Neural cell (in vitro differentiated cells): ENCODE results near the gene SFT2D2. TPM values are rescaled to one million over a fixed set of nuclear protein-coding genes. Genes with fewer than 3 reads are reported as not detected.
"Not testable (repeated sequence)": the region's sequence is repeated elsewhere in the genome, so short reads cannot be mapped to it uniquely, and the experiment has no call there.

Source experiments
- H2AFZ ChIP-seq: fragments of 200-600, 300-800 bp; sonication (generic), shearing (Covaris generic); 2 replicates; pipeline ENCODE4 v1.6.0; 2014; ENCODE audit warnings: low read depth, mild to moderate bottlenecking, antibody characterized with exemption, low read length, moderate library complexity
- H3F3A ChIP-seq: fragments of 200-600 bp; shearing (Covaris generic); 2 replicates; pipeline ENCODE4 v1.6.1; 2016; ENCODE audit warnings: mild to moderate bottlenecking, moderate library complexity, mixed read lengths, antibody characterized with exemption, low read length; ENCODE audit not compliant: insufficient read depth, poor library complexity, severe bottlenecking
- H3K27ac ChIP-seq: fragments of 200-600, 300-800 bp; sonication (generic), shearing (Covaris generic); 2 replicates; pipeline ENCODE4 v1.5.1; 2014; ENCODE audit warnings: mild to moderate bottlenecking, low read length, moderate library complexity
- H3K27me3 ChIP-seq: fragments of 300-800, 200-600 bp; sonication (generic), shearing (Covaris generic); 2 replicates; pipeline ENCODE4 v1.6.0; 2014; ENCODE audit warnings: mild to moderate bottlenecking, low read depth, low read length, moderate library complexity; ENCODE audit not compliant: insufficient read depth
- H3K36me3 ChIP-seq: fragments of 300-800, 200-600 bp; sonication (generic), shearing (Covaris generic); 2 replicates; pipeline ENCODE4 v1.5.1; 2014; ENCODE audit warnings: mild to moderate bottlenecking, antibody characterized with exemption, low read length, moderate library complexity; ENCODE audit not compliant: insufficient read depth
- H3K4me2 ChIP-seq: fragments of 300-800, 200-600 bp; sonication (generic), shearing (Covaris generic); 2 replicates; pipeline ENCODE4 v1.6.0; 2014; ENCODE audit warnings: mild to moderate bottlenecking, low read length
- H3K4me3 ChIP-seq: fragments of 300-800, 200-600 bp; sonication (generic), shearing (Covaris generic); 2 replicates; pipeline ENCODE4 v1.5.1; 2014; ENCODE audit warnings: mild to moderate bottlenecking, low read length, moderate library complexity
- H3K79me2 ChIP-seq: fragments of 200-600 bp; shearing (Covaris generic); replicated peaks from 2 replicates; pipeline ENCODE4 v1.6.0; 2014; ENCODE audit warnings: mild to moderate bottlenecking, low read length, moderate library complexity; ENCODE audit not compliant: insufficient read depth
- H3K9ac ChIP-seq: fragments of 300-800, 200-600 bp; sonication (generic), shearing (Covaris generic); 2 replicates; pipeline ENCODE4 v1.6.1; 2016; ENCODE audit warnings: mild to moderate bottlenecking, low read length, mixed read lengths
- H3K9me2 ChIP-seq: fragments of 200-600 bp; shearing (Covaris generic); 2 replicates; pipeline ENCODE4 v1.6.1; 2016; ENCODE audit warnings: mild to moderate bottlenecking, low read length, mixed read lengths; ENCODE audit not compliant: insufficient read depth
- H3K9me3 ChIP-seq: fragments of 200-600, 300-800 bp; sonication (generic), shearing (Covaris generic); 2 replicates; pipeline ENCODE4 v1.6.1; 2016; ENCODE audit warnings: mild to moderate bottlenecking, mixed run types, low read length, moderate library complexity, mixed read lengths
- H4K20me1 ChIP-seq: fragments of 200-600 bp; shearing (Covaris generic); 2 replicates; pipeline ENCODE4 v1.6.1; 2016; ENCODE audit warnings: mild to moderate bottlenecking, mixed run types; ENCODE audit not compliant: insufficient read depth
- EP300 ChIP-seq: fragments of 450-650 bp; conservative IDR thresholded peaks from 2 replicates; pipeline ENCODE4 v1.6.1; 2014; ENCODE audit warnings: antibody characterized with exemption, mild to moderate bottlenecking, moderate library complexity; ENCODE audit not compliant: poor library complexity, severe bottlenecking
- EZH2 ChIP-seq: fragments of 200-600, 300-800 bp; shearing (Covaris generic), sonication (generic); IDR thresholded peaks from 2 replicates; pipeline ENCODE4 v1.6.1; 2014; ENCODE audit warnings: antibody characterized with exemption, low read length, borderline replicate concordance, mild to moderate bottlenecking; ENCODE audit not compliant: insufficient read depth, poor library complexity, severe bottlenecking
- MXI1 ChIP-seq: fragments of 450-650 bp; conservative IDR thresholded peaks from 2 replicates; pipeline ENCODE4 v1.6.1; 2014; ENCODE audit warnings: antibody characterized with exemption, mild to moderate bottlenecking; ENCODE audit not compliant: poor library complexity, severe bottlenecking
- POLR2AphosphoS5 ChIP-seq: IDR thresholded peaks from 2 replicates; pipeline ENCODE4 v1.6.1; 2012
- RAD21 ChIP-seq: fragments of 450-650 bp; conservative IDR thresholded peaks from 2 replicates; pipeline ENCODE4 v1.6.1; 2014; ENCODE audit warnings: antibody characterized with exemption, mild to moderate bottlenecking, moderate library complexity
- SMC3 ChIP-seq: fragments of 450-650 bp; conservative IDR thresholded peaks from 2 replicates; pipeline ENCODE4 v1.6.1; 2014; ENCODE audit warnings: antibody characterized with exemption, mild to moderate bottlenecking, moderate library complexity; ENCODE audit not compliant: poor library complexity
- TAF1 ChIP-seq: IDR thresholded peaks from 2 replicates; pipeline ENCODE4 v1.6.1; 2012; ENCODE audit warnings: low read depth
- polyA plus RNA-seq: library from polyadenylated mRNA; depleted of rRNA; stranded (reverse); fragments of >200 nt; gene quantifications from 2 replicates; pipeline ENCODE4 v1.2.3, GENCODE V29; 2014
- TF ChIP-seq, protein P1 (sequence below): fragments of 450-650 bp; IDR thresholded peaks from 2 replicates; pipeline ENCODE4 v1.5.1; 2014; ENCODE audit warnings: antibody characterized with exemption, mild to moderate bottlenecking, moderate library complexity; ENCODE audit not compliant: poor library complexity, severe bottlenecking
- TF ChIP-seq, protein P2 (sequence below): IDR thresholded peaks from 2 replicates; pipeline ENCODE4 v1.6.1; 2012; ENCODE audit warnings: borderline replicate concordance

SFT2D2 gene
- polyA plus RNA-seq, 1 donor from 2014 or later: 8.3 TPM

DNA sequence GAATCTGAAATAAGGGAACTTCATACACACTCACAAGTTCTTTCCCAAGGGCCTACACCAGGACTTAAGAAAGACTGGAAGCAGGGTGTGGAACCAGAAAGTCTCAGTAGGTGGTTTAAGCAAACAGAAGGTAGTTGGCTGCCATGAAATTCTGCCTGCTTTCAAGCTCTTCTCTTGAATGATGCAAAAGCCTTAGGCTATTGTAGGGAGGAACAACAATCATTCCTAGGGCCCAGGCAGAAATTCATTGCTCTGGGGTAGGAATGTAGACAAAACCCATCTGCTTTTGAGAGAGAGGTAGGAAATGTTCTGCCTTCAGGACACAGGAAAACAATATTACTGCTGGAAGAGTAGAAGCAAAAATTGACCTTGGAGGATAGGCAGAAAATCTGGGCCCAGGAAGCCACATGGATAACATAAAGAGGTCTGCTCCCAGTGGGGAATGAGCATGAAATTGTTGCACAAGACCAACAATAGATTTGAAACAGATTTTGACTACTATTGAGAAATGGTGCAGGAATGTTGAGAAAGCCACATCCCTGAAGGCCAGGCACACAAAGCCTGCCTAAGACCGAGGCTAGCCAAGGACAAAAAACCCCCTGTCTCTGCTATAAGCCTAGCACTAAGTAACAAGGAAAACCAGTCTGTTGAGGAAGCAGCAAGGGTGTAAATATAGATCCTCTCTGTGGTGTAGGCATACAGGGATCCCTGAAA lies 22.7 kb upstream of the SFT2D2 start:
- TF ChIP-seq EZH2: no peak
- TF ChIP-seq, protein P1, sequence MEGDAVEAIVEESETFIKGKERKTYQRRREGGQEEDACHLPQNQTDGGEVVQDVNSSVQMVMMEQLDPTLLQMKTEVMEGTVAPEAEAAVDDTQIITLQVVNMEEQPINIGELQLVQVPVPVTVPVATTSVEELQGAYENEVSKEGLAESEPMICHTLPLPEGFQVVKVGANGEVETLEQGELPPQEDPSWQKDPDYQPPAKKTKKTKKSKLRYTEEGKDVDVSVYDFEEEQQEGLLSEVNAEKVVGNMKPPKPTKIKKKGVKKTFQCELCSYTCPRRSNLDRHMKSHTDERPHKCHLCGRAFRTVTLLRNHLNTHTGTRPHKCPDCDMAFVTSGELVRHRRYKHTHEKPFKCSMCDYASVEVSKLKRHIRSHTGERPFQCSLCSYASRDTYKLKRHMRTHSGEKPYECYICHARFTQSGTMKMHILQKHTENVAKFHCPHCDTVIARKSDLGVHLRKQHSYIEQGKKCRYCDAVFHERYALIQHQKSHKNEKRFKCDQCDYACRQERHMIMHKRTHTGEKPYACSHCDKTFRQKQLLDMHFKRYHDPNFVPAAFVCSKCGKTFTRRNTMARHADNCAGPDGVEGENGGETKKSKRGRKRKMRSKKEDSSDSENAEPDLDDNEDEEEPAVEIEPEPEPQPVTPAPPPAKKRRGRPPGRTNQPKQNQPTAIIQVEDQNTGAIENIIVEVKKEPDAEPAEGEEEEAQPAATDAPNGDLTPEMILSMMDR: no peak
- TF ChIP-seq MXI1: no peak
- TF ChIP-seq TAF1: no peak
- TF ChIP-seq, protein P2, sequence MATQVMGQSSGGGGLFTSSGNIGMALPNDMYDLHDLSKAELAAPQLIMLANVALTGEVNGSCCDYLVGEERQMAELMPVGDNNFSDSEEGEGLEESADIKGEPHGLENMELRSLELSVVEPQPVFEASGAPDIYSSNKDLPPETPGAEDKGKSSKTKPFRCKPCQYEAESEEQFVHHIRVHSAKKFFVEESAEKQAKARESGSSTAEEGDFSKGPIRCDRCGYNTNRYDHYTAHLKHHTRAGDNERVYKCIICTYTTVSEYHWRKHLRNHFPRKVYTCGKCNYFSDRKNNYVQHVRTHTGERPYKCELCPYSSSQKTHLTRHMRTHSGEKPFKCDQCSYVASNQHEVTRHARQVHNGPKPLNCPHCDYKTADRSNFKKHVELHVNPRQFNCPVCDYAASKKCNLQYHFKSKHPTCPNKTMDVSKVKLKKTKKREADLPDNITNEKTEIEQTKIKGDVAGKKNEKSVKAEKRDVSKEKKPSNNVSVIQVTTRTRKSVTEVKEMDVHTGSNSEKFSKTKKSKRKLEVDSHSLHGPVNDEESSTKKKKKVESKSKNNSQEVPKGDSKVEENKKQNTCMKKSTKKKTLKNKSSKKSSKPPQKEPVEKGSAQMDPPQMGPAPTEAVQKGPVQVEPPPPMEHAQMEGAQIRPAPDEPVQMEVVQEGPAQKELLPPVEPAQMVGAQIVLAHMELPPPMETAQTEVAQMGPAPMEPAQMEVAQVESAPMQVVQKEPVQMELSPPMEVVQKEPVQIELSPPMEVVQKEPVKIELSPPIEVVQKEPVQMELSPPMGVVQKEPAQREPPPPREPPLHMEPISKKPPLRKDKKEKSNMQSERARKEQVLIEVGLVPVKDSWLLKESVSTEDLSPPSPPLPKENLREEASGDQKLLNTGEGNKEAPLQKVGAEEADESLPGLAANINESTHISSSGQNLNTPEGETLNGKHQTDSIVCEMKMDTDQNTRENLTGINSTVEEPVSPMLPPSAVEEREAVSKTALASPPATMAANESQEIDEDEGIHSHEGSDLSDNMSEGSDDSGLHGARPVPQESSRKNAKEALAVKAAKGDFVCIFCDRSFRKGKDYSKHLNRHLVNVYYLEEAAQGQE: no peak
- TF ChIP-seq RAD21: no peak
- TF ChIP-seq EP300: no peak
- TF ChIP-seq SMC3: no peak
- TF ChIP-seq POLR2AphosphoS5: no peak
- Histone ChIP-seq H3K9ac (no peak overlapping the region), H3F3A (no peaks in the 10 kb centered on the region), H3K9me3 (no peaks in the 10 kb centered on the region), H3K9me2 (no peaks in the 10 kb centered on the region), H3K36me3 (no peaks in the 10 kb centered on the region), H2AFZ (no peak overlapping the region), H3K27me3 (no peaks in the 10 kb centered on the region), H3K4me3 (no peak overlapping the region), H3K4me2 (no peak overlapping the region), H3K27ac (no peak overlapping the region), H4K20me1 (no peaks in the 10 kb centered on the region), H3K79me2 (no peaks in the 10 kb centered on the region)

DNA sequence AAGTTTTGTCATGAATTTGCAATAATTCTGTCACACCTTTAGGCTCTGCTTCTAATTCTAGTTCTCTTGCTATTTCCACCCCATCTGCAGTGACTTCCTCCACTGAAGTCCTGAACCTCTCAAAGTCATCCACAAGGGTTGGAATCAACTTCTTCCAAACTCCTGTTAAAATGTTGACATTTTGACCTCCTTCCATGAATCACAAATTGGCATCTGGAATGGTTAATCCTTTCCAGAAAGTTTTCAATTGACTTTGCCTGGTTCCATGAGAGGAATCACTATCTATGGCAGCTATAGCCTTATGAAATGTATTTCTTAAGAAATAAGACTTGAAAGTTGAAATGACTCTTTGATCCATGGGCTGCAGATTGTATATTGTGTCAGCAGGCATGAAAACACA lies 19.7 kb upstream of the SFT2D2 start:
- H4K20me1 ChIP-seq: no peaks in the 10 kb centered on the region
- no peaks in the 10 kb centered on the region for H3F3A ChIP-seq
- no peak overlapping the region for H3K4me3 ChIP-seq
- H3K9ac ChIP-seq: no peak overlapping the region
- no peak overlapping the region for H2AFZ ChIP-seq
- H3K27me3 ChIP-seq: no peaks in the 10 kb centered on the region
- no peak overlapping the region for H3K27ac ChIP-seq
- no peaks in the 10 kb centered on the region for H3K79me2 ChIP-seq
- H3K9me3 ChIP-seq: peaks cover under 1% of the 10 kb centered on the region
- TF ChIP-seq EP300: no peak
- TF ChIP-seq TAF1: no peak
- no peak for TF ChIP-seq SMC3
- no peak for TF ChIP-seq EZH2
- no peak for TF ChIP-seq MXI1
- TF ChIP-seq RAD21: no peak
- TF ChIP-seq, protein P2: no peak
- TF ChIP-seq, protein P1: no peak
- no peak for TF ChIP-seq POLR2AphosphoS5
- H3K9me2 ChIP-seq: no peaks in the 10 kb centered on the region
- no peak overlapping the region for H3K4me2 ChIP-seq
- no peaks in the 10 kb centered on the region for H3K36me3 ChIP-seq

- not testable (repeated sequence) for H3K4me3 ChIP-seq, H4K20me1 ChIP-seq, H3K36me3 ChIP-seq, H3K27me3 ChIP-seq, H3F3A ChIP-seq, H3K9me2 ChIP-seq, H3K79me2 ChIP-seq, H2AFZ ChIP-seq, H3K4me2 ChIP-seq, H3K9ac ChIP-seq, H3K27ac ChIP-seq, H3K9me3 ChIP-seq
Observed at GRCh38 chr1:168207673-168208072, 18.1 kb upstream of the SFT2D2 start.
